Inferior parietal cortex (tissue), 1 donor: ENCODE measurements around the gene WDR27.
"Not testable (repeated sequence)": the region's sequence is repeated elsewhere in the genome, so short reads cannot be mapped to it uniquely, and the experiment has no call there.

ENCODE experiments used
- DNase-seq: peaks from one replicate; pipeline ENCODE4 v3.0.0-alpha.2; 2016; ENCODE audit errors: extremely low spot score

The WDR27 gene

GRCh38 chr6:169710009-169710408 lies 8.2 kb upstream of the WDR27 start:
- no peak for DNase-seq

GRCh38 chr6:169709293-169709692 lies 7.5 kb upstream of the WDR27 start:
- no peak for DNase-seq

- no peak for DNase-seq
Measured at GRCh38 chr6:169707772-169708171, 5.9 kb upstream of the WDR27 start.

DNA sequence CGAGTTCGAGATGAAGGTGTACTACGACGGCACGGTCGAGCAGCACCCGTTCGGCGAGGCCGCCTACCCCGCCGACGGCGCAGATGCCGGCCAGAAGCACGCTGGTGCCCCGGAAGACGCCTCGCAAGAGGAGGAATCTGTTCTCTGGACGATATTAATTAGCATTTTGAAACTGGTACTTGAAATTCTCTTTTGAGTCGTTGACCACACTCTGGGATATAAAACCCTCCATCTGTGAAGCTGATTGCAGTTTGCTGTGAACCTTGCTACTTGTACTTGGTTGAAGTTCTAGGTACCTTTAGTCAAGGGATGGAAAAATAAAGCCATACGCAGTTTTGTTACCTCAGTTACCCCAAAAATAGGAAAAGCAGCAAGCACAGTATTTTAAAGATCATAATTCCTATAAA lies 1.0 kb upstream of the WDR27 start:
- no peak for DNase-seq

- no peak for DNase-seq
Measured at GRCh38 chr6:169701311-169701953, 397 bp downstream of the WDR27 start.

DNA sequence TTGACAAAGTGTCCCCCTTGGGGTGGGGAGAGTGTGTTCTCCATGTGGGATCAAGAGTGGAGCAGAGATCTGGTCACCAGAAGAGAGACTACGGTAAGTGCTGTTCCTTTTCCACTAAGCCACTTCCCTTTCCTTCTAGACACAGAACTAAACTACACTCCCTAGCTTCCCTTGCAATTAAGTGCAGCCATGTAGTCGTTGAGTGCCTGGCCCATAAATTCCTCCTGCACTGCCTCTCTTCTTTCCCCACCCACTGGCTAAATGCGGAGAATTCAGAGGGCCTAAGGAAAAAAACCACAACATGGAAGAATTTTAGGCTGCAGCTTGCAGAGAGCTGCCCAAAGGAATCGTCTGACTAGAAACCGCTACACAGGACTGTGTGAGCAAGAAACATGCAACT lies 1.5 kb downstream of the WDR27 start:
- no peak for DNase-seq

- not testable (repeated sequence) for DNase-seq
Measured at GRCh38 chr6:169697115-169697514, 4.7 kb downstream of the WDR27 start.

GRCh38 chr6:169695131-169695530 lies 6.7 kb downstream of the WDR27 start:
- no peak for DNase-seq

GRCh38 chr6:169692516-169692915 lies 9.3 kb downstream of the WDR27 start:
- DNase-seq, result no peak

DNA sequence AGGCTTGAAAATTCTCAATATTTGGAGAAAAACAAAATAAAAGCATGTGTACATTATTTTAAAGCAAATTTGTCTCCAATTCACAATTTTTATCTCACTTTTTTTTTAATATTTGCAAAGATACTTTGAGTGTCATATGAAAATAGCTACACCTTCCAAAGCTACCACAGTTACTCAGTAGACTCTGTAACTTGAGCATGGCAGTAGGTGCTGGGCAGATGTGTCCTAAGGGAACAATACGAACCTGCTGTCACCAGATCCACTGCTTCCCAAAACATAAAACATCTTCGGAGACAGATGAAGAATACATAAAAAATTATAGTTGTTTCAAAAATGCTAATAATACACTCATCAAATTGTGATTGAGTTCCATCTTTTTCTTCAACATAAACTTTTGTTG lies 10.6 kb downstream of the WDR27 start:
- no peak for DNase-seq

DNA sequence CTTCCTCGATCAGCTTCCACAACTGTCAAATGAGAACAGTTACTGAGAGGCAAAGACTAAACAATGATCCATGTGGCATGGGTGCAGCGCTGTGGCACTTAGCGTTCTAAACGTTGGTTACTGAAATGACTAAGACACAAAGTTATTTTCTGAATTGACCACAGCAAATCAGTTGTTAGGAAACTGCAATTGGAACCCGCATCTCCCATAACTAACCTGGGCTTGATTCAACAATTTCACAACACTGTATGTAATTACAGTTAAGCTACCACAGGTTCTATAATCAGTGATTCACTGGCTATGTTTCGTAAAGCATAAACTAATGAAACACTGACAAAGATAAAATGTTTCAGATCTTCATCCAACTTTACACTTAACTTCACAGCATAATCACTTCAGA lies 12.5 kb downstream of the WDR27 start:
- DNase-seq, result no peak

DNA sequence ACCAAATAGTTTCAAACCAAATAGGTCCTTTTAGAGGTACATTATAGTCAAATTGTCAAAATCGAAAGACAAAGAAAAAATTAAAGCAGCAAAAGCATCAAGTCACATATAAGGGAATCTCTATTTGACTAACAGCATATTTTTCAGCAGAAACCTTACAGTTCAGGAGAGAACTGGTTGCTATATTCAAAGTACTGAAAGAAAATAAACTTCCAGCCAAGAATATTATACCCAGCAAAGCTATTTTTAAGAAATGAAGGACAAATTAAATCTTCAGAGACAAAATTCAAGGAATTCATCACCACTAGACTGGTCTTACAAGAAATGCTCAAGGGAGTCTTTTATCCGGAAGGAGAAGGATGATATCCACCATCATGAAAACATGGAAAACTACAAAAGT lies 16.0 kb downstream of the WDR27 start:
- DNase-seq, result no peak

GRCh38 chr6:169684056-169684455 lies 17.8 kb downstream of the WDR27 start:
- no peak for DNase-seq

DNA sequence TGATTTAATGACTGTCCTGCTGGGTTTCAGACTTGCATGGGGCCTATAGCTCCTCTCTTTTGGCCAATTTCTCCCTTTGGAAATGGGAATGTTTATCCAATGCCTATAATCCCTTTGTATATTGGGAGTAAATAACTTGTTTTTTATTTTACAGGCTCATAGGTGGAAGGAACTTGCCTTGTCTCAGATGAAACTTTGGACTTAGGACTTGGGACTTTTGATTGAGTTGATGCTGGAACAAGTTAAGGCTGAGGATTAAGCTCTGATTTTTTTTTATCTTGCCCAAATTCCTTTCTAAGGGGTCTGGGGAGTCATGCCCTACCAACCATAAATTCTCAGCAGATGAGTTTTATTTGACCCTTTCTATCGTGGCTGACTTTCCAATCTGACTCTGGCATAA lies 23.5 kb downstream of the WDR27 start:
- no peak for DNase-seq

DNA sequence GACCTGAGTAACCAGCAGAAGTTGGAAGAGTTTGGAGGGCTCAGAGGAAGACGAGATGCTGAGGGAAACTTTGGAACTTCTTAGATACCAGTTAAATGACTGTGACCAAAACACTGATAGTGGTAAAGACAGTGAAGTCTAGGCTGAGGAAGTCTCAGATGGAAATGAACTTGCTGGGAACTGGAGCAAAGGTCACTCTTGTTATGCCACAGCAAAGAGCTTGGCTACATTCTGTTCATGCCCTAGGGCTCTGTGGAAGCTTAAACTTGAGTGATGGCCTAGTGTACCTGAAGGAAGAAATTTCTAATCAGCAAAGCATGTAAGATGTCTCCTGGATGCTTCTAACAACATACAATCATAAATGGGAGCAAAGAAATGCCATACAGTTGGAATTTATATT lies 24.7 kb downstream of the WDR27 start:
- no peak for DNase-seq

- no peak for DNase-seq
Measured at GRCh38 chr6:169675011-169675410, 26.8 kb downstream of the WDR27 start.

- DNase-seq, result no peak
Measured at GRCh38 chr6:169671563-169671962, 30.3 kb downstream of the WDR27 start.

DNA sequence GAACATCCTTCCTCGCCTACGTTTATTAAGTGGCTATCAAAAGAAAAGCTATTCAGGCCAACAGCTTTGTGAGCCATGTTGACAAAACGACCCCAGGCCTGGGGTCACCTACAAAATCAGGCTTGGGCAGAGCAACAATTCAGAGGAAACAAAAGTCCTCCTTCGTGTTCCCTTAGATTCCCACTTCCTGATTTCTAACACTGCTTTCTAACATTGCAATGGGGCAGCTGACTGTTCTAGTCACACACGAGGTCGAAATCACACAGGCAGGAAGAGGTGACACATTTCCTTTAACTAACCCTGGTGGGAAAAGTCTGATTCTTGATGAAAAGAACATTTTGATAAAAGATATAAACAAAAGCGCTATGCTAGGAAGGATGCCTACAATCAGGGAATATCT lies 31.9 kb downstream of the WDR27 start:
- DNase-seq, result no peak

DNA sequence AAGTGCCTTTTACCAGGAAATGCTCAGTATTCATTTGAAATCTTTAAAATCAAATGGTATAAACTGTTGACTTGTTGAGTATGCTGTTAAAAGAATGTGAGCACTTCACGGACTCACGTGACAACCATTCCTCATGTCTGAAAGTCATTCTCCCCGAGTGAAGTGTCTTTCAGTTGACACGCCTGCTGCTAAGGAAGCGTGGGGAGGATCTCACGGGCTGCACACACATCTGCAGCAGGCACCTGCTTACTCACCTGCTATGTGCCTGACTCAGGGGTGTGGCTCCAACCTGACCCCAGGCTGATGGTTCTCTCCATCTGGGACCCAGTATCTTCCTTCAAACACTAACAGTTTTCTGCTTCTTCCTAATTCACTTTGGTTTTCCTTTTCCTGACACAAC lies 32.7 kb downstream of the WDR27 start:
- no peak for DNase-seq

DNA sequence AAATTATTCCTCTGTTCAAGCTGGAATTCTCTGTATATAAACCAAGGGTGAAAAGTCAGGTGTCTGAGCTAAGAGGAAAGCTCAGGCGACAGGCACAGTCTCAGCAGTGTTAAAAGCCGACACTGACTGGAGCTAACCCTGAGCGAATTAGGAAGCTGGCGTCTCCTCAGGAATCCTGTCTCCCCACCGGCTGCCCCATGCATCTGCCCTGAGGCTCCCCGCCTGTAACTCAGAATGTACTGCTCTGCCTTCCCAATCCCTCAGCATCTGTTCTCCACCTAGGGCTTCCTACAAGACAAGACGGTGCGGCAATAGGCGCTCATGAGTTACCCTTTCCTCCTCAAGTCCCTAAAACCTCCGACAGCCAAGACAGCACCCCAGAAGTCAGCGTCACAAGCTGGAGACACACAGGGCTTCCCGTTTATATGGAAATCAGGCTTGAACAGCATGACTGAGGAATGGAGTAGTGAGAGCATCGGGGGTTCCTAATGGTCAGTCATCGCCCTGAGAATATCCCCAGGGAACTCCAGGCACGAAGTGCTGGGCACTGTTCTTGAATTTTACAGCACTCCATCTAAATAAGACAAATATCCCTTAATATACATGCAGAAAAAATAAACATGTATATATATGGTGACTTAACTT lies 33.5 kb downstream of the WDR27 start:
- no peak for DNase-seq

- DNase-seq, result no peak
Measured at GRCh38 chr6:169667716-169668115, 34.1 kb downstream of the WDR27 start.

- DNase-seq, result no peak
Measured at GRCh38 chr6:169666441-169666840, 35.4 kb downstream of the WDR27 start.

- DNase-seq, result no peak
Measured at GRCh38 chr6:169665289-169665688, 36.5 kb downstream of the WDR27 start.

DNA sequence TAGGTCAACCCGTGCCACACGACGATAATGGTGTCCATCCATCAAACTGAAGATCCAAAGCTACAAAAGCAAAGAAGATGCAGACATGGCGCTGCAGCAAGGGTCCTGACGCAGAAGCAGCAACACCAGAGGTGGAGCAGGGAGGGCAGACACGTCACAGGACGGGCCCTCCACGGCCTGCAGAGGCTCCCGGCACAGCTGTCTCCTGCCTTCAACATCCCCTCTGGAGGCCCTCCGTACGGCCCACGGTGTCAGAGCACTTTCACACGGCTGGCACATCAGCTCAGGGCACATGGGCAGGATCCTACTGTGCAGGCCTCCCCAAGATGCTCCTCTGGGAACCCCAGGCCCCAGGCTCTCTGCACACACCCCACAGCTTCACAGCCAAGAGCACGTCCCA lies 37.6 kb downstream of the WDR27 start:
- no peak for DNase-seq
